ENCODE measurements around the gene ARHGAP22. TPM values are rescaled to one million over a fixed set of nuclear protein-coding genes. Genes with fewer than 3 reads are reported as not detected.

Gene ARHGAP22
- polyA plus RNA-seq, 1 experiment: 7.2 TPM

GRCh38 chr10:48564466-48565160 lies 40.3 kb downstream of the ARHGAP22 start:
- Histone ChIP-seq H3K36me3 (ENCODE audit: control insufficient read depth, insufficient read depth, low read length) (no peaks in the 10 kb centered on the region), H3K4me3 (ENCODE audit: low read depth, low read length) (no peak overlapping the region), H3K27me3 (ENCODE audit: control insufficient read depth, insufficient read depth, low read length) (no peaks in the 10 kb centered on the region)
- CTCF ChIA-PET: interaction anchor here (1.5 to 11.3 kb wide), 2 partner anchors 9 to 92 kb away, joined by 5 to 84 read pairs; no protein-coding TSS in a partner anchor
- no peak for DNase-seq (ENCODE audit: low read depth)
- POLR2A ChIA-PET: no interaction called here
- TF ChIP-seq CTCF (IDR thresholded peaks at IDR 0.05; ENCODE audit: insufficient read depth, low read depth, low read length): no peak

GRCh38 chr10:48557511-48558123 lies 47.3 kb downstream of the ARHGAP22 start:
- no peak overlapping the region for H3K4me3 ChIP-seq (ENCODE audit: low read depth, low read length)
- H3K27me3 ChIP-seq (ENCODE audit: control insufficient read depth, insufficient read depth, low read length): no peaks in the 10 kb centered on the region
- POLR2A ChIA-PET: no interaction called here
- no peak for DNase-seq (ENCODE audit: low read depth)
- TF ChIP-seq CTCF (IDR thresholded peaks at IDR 0.05; ENCODE audit: insufficient read depth, low read depth, low read length): no peak
- no peaks in the 10 kb centered on the region; the same call in 1 of the 2 replicates for H3K36me3 ChIP-seq (ENCODE audit: control insufficient read depth, insufficient read depth, low read length)
- CTCF ChIA-PET: interaction anchor here (1.2 to 28.7 kb wide), 4 partner anchors 9 to 101 kb away, joined by 3 to 739 read pairs (median 14); no protein-coding TSS in a partner anchor

- CTCF ChIA-PET: interaction anchor here (0.8 to 28.7 kb wide), 4 partner anchors 8 to 194 kb away, joined by 3 to 739 read pairs (median 14); no protein-coding TSS in a partner anchor
- Histone ChIP-seq H3K4me3 (ENCODE audit: low read depth, low read length) (no peak overlapping the region), H3K27me3 (ENCODE audit: control insufficient read depth, insufficient read depth, low read length) (no peaks in the 10 kb centered on the region), H3K36me3 (ENCODE audit: control insufficient read depth, insufficient read depth, low read length) (no peaks in the 10 kb centered on the region; the same call in 1 of the 2 replicates)
- POLR2A ChIA-PET: interaction anchor here (0.6 kb wide), 1 partner anchor 34 kb away, joined by 3 read pairs; no protein-coding TSS in a partner anchor
- DNase-seq (ENCODE audit: low read depth): no peak
- no peak for TF ChIP-seq CTCF (IDR thresholded peaks at IDR 0.05; ENCODE audit: insufficient read depth, low read depth, low read length)
These were observed 48.2 kb downstream of the ARHGAP22 start for GRCh38 chr10:48556713-48557112.

GRCh38 chr10:48556065-48556464 lies 48.8 kb downstream of the ARHGAP22 start:
- H3K27me3 ChIP-seq (ENCODE audit: control insufficient read depth, insufficient read depth, low read length): no peaks in the 10 kb centered on the region
- POLR2A ChIA-PET: interaction anchor here (0.6 kb wide), 1 partner anchor 33 kb away, joined by 3 read pairs; no protein-coding TSS in a partner anchor
- H3K36me3 ChIP-seq (ENCODE audit: control insufficient read depth, insufficient read depth, low read length): no peaks in the 10 kb centered on the region; the same call in none of the 2 replicates
- CTCF ChIA-PET: interaction anchor here (0.8 to 28.7 kb wide), 4 partner anchors 9 to 193 kb away, joined by 3 to 739 read pairs (median 14); no protein-coding TSS in a partner anchor
- no peak for TF ChIP-seq CTCF (IDR thresholded peaks at IDR 0.05; ENCODE audit: insufficient read depth, low read depth, low read length)
- H3K4me3 ChIP-seq (ENCODE audit: low read depth, low read length): no peak overlapping the region
- DNase-seq (ENCODE audit: low read depth): no peak

All from BJ (cell line).